Astrocyte (in vitro differentiated cells and primary cell): ENCODE data around the gene ST8SIA6. TPM values are rescaled to one million over a fixed set of nuclear protein-coding genes. Genes with fewer than 3 reads are reported as not detected.

ENCODE experiments used
- DNase-seq: peaks from one replicate; pipeline ENCODE4 v3.0.0-alpha.2; 2010; ENCODE audit warnings: low read depth
- FAIRE-seq: peaks from 2 replicates; lab custom pipeline; 2011; peaks lifted over from hg19 to GRCh38; lab: Jason Lieb, UNC
- H2AFZ ChIP-seq: 2 replicates; pipeline ENCODE4 v1.6.0; 2012; ENCODE audit warnings: low read depth, low read length, inconsistent platforms
- H3K27ac ChIP-seq: 2 replicates; pipeline ENCODE4 v1.5.1; 2011; ENCODE audit warnings: low read depth, low read length, inconsistent platforms
- H3K27me3 ChIP-seq: 2 replicates; pipeline ENCODE4 v1.6.0; 2011; ENCODE audit warnings: low read length, inconsistent platforms; ENCODE audit not compliant: insufficient read depth
- H3K36me3 ChIP-seq: 2 replicates; pipeline ENCODE4 v1.5.1; 2011; ENCODE audit warnings: low read length, inconsistent platforms; ENCODE audit not compliant: insufficient read depth
- H3K4me1 ChIP-seq: 2 replicates; pipeline ENCODE4 v1.5.1; 2011; ENCODE audit warnings: low read length, inconsistent platforms; ENCODE audit not compliant: insufficient read depth
- H3K4me2 ChIP-seq: 2 replicates; pipeline ENCODE4 v1.6.0; 2012; ENCODE audit warnings: low read length, inconsistent platforms
- H3K4me3 ChIP-seq: 2 replicates; pipeline ENCODE4 v1.5.1; 2011; ENCODE audit warnings: low read depth, mild to moderate bottlenecking, low read length, inconsistent platforms; ENCODE audit not compliant: insufficient read depth
- H3K79me2 ChIP-seq: 2 replicates; pipeline ENCODE4 v1.6.0; 2012; ENCODE audit warnings: mild to moderate bottlenecking, low read length, inconsistent platforms; ENCODE audit not compliant: insufficient read depth
- H3K9ac ChIP-seq: 2 replicates; pipeline ENCODE4 v1.6.0; 2012; ENCODE audit warnings: mild to moderate bottlenecking, low read length, inconsistent platforms
- H3K9me3 ChIP-seq: 2 replicates; pipeline ENCODE4 v1.5.1; 2012; ENCODE audit warnings: low read depth, mild to moderate bottlenecking, low read length, inconsistent platforms; ENCODE audit not compliant: insufficient read depth
- H4K20me1 ChIP-seq: 2 replicates; pipeline ENCODE4 v1.6.0; 2012; ENCODE audit warnings: low read length, inconsistent platforms; ENCODE audit not compliant: insufficient read depth
- H3K27ac Mint-ChIP-seq: one replicate; pipeline ENCODE4 v1.8.0; 2021; ENCODE audit warnings: mild to moderate bottlenecking, mixed read lengths; ENCODE audit not compliant: unreplicated experiment
- H3K27me3 Mint-ChIP-seq: one replicate; pipeline ENCODE4 v1.8.0; 2021; ENCODE audit warnings: low read depth, mixed read lengths; ENCODE audit not compliant: unreplicated experiment
- H3K36me3 Mint-ChIP-seq: one replicate; pipeline ENCODE4 v1.8.0; 2021; ENCODE audit warnings: low read depth, mixed read lengths; ENCODE audit not compliant: unreplicated experiment
- H3K4me1 Mint-ChIP-seq: one replicate; pipeline ENCODE4 v1.8.0; 2021; ENCODE audit warnings: low read depth, mixed read lengths; ENCODE audit not compliant: unreplicated experiment
- H3K4me3 Mint-ChIP-seq: one replicate; pipeline ENCODE4 v1.8.0; 2021; ENCODE audit warnings: mild to moderate bottlenecking, moderate library complexity, mixed read lengths; ENCODE audit not compliant: unreplicated experiment
- H3K9me3 Mint-ChIP-seq: one replicate; pipeline ENCODE4 v1.8.0; 2021; ENCODE audit warnings: mild to moderate bottlenecking, mixed read lengths; ENCODE audit not compliant: unreplicated experiment
- EZH2 ChIP-seq: IDR thresholded peaks from 2 replicates; pipeline ENCODE4 v1.6.1; 2012; ENCODE audit warnings: mild to moderate bottlenecking, low read length, inconsistent platforms; ENCODE audit not compliant: insufficient read depth
- total RNA-seq: library from RNA; stranded (reverse); gene quantifications from 2 replicates; pipeline ENCODE4 v1.2.1, GENCODE V29; 2021
- TF ChIP-seq, protein P1 (sequence below): IDR thresholded peaks from 2 replicates; pipeline ENCODE4 v1.5.1; 2011; ENCODE audit warnings: low read depth, mild to moderate bottlenecking, inconsistent platforms, low read length, moderate library complexity; ENCODE audit not compliant: insufficient read depth

The ST8SIA6 gene
- total RNA-seq, 1 donor from 2014 or later, result not detected

DNA sequence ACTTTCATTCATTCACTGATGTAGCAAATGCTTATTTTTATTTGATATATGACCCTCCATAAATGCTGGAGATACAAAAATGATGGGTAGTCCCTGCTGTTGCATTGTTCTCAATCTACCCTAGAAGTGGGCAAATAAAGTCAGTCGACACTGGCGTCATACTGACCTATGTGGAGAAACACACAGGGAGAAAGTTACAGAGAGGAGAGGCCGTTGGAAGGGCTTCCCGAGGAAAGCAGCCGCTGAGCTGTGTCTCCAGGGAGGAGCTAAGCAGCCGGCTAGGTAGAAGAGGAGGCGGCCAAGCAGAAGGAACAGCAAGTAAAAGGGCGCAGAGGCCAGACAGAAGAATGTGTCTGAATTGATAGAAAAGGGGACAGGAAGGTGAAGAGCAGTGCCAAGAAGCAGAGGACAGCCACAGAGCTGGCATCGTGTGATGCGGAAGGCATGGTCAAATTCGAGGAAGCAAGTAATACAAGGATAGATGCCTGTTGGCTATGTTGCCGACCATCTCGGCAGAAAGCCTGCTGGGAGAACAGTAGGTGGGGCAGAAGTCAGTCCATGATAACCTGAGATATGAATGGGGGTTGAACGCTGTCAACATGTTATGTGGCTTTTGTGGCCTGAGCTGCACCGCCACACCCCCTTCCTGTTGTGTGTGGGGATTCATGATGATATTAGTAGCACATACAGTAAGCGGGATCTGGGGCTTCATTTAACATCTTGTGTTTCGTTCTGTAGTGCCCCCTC lies 25.9 kb downstream of the ST8SIA6 start:
- H3K4me2 ChIP-seq, result no peak overlapping the region
- FAIRE-seq (no peak), DNase-seq (no peak)
- H3K27me3 Mint-ChIP-seq, result peaks cover 1% of the 10 kb centered on the region
- H3K27ac Mint-ChIP-seq, result no peak overlapping the region
- H4K20me1 ChIP-seq, result no peaks in the 10 kb centered on the region
- no peak overlapping the region for H3K9ac ChIP-seq
- H3K36me3 ChIP-seq, result no peaks in the 10 kb centered on the region
- no peaks in the 10 kb centered on the region for H3K27me3 ChIP-seq
- peaks cover 3% of the 10 kb centered on the region for H3K4me1 Mint-ChIP-seq
- H2AFZ ChIP-seq, result no peak overlapping the region
- no peak overlapping the region for H3K4me3 ChIP-seq
- H3K9me3 ChIP-seq, result no peaks in the 10 kb centered on the region
- H3K27ac ChIP-seq, result no peak overlapping the region
- H3K36me3 Mint-ChIP-seq, result no peaks in the 10 kb centered on the region
- TF ChIP-seq, protein P1, sequence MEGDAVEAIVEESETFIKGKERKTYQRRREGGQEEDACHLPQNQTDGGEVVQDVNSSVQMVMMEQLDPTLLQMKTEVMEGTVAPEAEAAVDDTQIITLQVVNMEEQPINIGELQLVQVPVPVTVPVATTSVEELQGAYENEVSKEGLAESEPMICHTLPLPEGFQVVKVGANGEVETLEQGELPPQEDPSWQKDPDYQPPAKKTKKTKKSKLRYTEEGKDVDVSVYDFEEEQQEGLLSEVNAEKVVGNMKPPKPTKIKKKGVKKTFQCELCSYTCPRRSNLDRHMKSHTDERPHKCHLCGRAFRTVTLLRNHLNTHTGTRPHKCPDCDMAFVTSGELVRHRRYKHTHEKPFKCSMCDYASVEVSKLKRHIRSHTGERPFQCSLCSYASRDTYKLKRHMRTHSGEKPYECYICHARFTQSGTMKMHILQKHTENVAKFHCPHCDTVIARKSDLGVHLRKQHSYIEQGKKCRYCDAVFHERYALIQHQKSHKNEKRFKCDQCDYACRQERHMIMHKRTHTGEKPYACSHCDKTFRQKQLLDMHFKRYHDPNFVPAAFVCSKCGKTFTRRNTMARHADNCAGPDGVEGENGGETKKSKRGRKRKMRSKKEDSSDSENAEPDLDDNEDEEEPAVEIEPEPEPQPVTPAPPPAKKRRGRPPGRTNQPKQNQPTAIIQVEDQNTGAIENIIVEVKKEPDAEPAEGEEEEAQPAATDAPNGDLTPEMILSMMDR, result no peak
- no peak for TF ChIP-seq EZH2
- H3K4me1 ChIP-seq, result no peaks in the 10 kb centered on the region
- no peaks in the 10 kb centered on the region for H3K79me2 ChIP-seq
- no peaks in the 10 kb centered on the region for H3K9me3 Mint-ChIP-seq
- no peak overlapping the region for H3K4me3 Mint-ChIP-seq

DNA sequence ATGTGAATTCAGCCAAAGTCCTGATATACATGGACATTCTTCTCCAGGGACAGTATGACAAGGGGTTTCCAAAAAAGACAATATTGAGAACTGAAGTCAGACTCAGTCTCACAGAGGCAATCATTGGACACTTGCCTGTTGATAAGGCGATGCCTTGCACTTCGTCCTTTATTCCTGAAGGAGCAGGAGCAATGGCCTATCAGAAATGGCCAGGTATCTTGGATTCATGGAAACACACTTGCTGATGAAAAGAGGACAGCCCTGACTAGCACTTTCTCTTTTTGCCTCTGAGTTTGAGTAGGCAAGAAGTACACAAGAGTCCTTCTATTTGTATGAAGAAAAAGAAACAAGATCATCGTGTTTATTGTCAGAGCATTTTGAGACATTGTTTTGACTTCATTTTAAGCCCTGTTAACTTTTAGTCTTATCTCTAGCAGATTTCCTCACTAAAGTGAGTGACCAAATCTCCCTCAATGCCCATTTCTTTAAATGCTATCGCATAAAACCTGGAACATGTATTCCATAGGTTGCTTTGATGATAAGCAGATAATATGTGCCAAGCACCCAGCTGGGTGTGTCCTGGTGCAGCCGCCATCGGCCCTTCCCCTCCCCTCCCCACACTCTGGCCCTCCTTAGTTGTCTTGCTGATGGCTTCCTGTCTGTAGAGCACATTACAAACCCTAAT lies 26.6 kb downstream of the ST8SIA6 start:
- no peak overlapping the region for H3K9ac ChIP-seq
- no peaks in the 10 kb centered on the region for H3K36me3 ChIP-seq
- Mint-ChIP-seq H3K36me3 (no peaks in the 10 kb centered on the region), H3K4me3 (no peak overlapping the region), H3K27ac (no peak overlapping the region), H3K9me3 (no peaks in the 10 kb centered on the region), H3K27me3 (peaks cover 2% of the 10 kb centered on the region), H3K4me1 (peaks cover 3% of the 10 kb centered on the region)
- H3K4me1 ChIP-seq, result no peaks in the 10 kb centered on the region
- H3K4me2 ChIP-seq, result no peak overlapping the region
- no peaks in the 10 kb centered on the region for H3K79me2 ChIP-seq
- H3K27ac ChIP-seq, result no peak overlapping the region
- DNase-seq (no peak), FAIRE-seq (no peak)
- H4K20me1 ChIP-seq, result no peaks in the 10 kb centered on the region
- no peaks in the 10 kb centered on the region for H3K27me3 ChIP-seq
- H2AFZ ChIP-seq, result no peak overlapping the region
- no peaks in the 10 kb centered on the region for H3K9me3 ChIP-seq
- TF ChIP-seq EZH2, result no peak
- H3K4me3 ChIP-seq, result no peak overlapping the region

DNA sequence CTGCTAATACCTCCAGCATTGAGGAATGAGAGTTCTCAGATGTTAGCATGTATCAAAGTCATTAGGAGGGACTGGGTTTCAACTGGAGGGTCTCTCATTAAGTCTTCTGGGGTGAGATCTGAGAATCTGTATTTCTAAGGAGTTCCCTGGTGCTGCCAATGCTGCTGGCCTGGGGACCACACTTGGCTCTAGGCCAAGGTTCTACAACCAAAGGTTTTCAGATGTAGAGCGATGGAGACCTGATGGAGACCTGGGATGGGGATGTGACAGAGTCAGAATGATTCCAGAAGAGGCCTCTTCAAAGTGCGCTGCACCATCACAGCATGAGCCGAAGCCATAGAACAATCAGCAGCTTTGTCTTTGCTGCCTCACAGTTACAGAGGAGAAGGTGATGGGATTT lies 27.2 kb downstream of the ST8SIA6 start:
- no peak overlapping the region for H3K27ac Mint-ChIP-seq

More for the DNA sequence above, 27.2 kb downstream of the ST8SIA6 start:
- peaks cover 3% of the 10 kb centered on the region for H3K4me1 Mint-ChIP-seq
- H3K9me3 ChIP-seq, result no peaks in the 10 kb centered on the region
- no peak overlapping the region for H3K4me3 Mint-ChIP-seq
- H3K4me2 ChIP-seq, result no peak overlapping the region
- H2AFZ ChIP-seq, result no peak overlapping the region
- DNase-seq (no peak), FAIRE-seq (no peak)
- H3K36me3 ChIP-seq, result no peaks in the 10 kb centered on the region
- no peak overlapping the region for H3K27ac ChIP-seq
- H3K4me3 ChIP-seq, result no peak overlapping the region
- H3K27me3 ChIP-seq, result no peaks in the 10 kb centered on the region
- TF ChIP-seq, protein P1, result no peak
- no peak for TF ChIP-seq EZH2
- no peaks in the 10 kb centered on the region for H3K79me2 ChIP-seq
- no peaks in the 10 kb centered on the region for H3K36me3 Mint-ChIP-seq
- no peaks in the 10 kb centered on the region for H3K4me1 ChIP-seq
- no peaks in the 10 kb centered on the region for H3K9me3 Mint-ChIP-seq
- H4K20me1 ChIP-seq, result no peaks in the 10 kb centered on the region
- H3K27me3 Mint-ChIP-seq, result peaks cover 2% of the 10 kb centered on the region
- no peak overlapping the region for H3K9ac ChIP-seq
